ENCODE data around the gene SERTAD3. TPM values are rescaled to one million over a fixed set of nuclear protein-coding genes. Genes with fewer than 3 reads are reported as not detected.
A peak's percentile ranks its signal among the peaks of the same experiment; 100 is the strongest.

SERTAD3 gene
- total RNA-seq, 1 donor from 2014 or later, result 42.0 TPM

DNA sequence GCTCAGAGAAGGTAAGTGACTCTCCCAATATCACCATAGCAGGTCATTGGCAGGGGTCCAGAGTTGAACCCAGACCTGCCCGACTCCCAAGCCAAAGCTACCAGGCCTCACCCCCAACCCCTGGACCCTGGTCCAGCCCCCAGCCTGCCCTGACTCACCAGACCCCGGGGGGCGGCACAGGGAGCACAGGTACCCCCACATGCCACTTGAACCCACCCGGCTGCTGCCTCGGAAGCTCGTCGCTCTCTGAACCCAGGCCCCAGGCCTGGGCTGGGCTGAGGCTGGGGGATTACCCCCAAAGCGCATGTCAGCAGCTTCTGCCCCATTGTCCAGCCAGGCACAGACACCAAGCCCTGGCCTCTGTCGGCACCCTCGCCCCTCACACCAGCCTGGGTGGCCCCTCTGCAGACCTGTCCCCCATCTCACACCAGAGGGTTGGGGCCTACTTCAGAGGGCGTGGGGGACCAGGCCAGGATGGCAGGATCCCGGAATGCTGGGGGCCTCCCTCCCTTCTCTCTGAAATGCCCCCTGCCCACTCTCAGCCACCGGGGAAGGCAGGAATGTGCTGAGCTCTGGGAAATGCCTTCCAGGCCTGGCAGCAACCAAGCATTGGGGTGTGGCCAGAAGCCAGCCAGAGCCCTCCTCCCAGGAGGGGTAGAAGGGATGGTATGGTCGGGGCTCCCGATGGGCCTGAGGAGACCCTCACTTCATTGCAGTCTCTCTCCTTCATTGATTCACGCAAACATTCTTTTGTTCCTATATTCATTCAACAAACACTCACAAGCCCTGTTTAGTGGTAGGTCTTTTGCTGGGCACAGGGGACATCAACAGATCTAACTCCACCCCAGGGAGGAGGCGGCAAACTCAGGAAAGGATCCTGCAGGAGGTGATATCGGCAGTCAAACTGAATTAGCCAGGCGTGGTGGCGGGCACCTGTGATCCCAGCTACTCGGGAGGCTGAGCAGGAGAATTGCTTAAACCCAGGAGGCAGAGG is 29.3 kb downstream of the SERTAD3 start:
- H3K36me3 ChIP-seq, result no peaks in the 10 kb centered on the region
- H3K27me3 ChIP-seq, result no peaks in the 10 kb centered on the region
- H3K27ac ChIP-seq, result no peak overlapping the region
- no peaks in the 10 kb centered on the region for H3K9me3 ChIP-seq
- H3K4me1 ChIP-seq, result peaks cover 17% of the 10 kb centered on the region
- TF ChIP-seq, protein P1, sequence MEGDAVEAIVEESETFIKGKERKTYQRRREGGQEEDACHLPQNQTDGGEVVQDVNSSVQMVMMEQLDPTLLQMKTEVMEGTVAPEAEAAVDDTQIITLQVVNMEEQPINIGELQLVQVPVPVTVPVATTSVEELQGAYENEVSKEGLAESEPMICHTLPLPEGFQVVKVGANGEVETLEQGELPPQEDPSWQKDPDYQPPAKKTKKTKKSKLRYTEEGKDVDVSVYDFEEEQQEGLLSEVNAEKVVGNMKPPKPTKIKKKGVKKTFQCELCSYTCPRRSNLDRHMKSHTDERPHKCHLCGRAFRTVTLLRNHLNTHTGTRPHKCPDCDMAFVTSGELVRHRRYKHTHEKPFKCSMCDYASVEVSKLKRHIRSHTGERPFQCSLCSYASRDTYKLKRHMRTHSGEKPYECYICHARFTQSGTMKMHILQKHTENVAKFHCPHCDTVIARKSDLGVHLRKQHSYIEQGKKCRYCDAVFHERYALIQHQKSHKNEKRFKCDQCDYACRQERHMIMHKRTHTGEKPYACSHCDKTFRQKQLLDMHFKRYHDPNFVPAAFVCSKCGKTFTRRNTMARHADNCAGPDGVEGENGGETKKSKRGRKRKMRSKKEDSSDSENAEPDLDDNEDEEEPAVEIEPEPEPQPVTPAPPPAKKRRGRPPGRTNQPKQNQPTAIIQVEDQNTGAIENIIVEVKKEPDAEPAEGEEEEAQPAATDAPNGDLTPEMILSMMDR (IDR thresholded peaks at IDR 0.05), result no peak
- TF ChIP-seq POLR2AphosphoS5 (IDR thresholded peaks at IDR 0.05; ENCODE audit: insufficient read depth in 1 of 2, low read depth in 1 of 2) (no peak), POLR2A (IDR thresholded peaks at IDR 0.05) (no peak)
- DNase-seq (ENCODE audit: extremely low spot score in 2 of 2), result no peak
- H3K4me3 ChIP-seq, result no peak overlapping the region
- intact Hi-C loops (cut with DNase I), result no loop called here

DNA sequence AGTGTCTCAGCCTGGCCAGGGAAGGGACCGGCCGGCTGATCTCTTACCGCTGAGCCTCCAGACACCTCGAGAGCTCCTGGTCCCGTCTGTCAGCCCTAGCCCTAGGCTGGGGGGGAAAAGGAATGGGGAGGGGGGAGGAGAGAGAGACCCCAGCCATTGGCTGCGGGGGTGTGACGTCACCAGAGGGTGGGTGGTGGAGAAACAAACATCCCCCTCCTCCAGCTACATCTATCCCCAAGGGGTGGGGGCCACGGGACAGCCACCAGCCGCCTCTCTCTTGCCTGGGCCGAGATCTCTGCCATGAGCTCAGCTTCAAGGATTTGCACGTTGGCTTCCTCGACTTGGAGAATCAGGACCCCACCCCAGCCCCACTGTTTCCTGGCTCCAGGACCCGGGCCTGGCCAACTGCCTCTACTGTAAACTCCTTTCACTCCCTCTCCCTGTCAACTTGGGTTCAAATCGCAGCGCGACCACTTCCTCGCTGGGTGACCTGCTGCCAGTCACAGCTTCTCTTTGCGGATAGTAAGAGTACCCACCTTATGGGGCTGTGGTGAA is 30.8 kb downstream of the SERTAD3 start, which contains the start of gene PRX:
TSS of gene PRX (minus strand) at position 88 of the 555 bp plus-strand sequence. CDS start 5,446 bp downstream, outside the sequence.
- Histone ChIP-seq H3K27ac (peak within 1 kb of the TSS; percentile 44), H3K4me3 (no peak within 1 kb of the TSS), H3K36me3 (no peaks in the 10 kb centered on the region), H3K9me3 (no peaks in the 10 kb centered on the region), H3K27me3 (no peaks in the 10 kb centered on the region), H3K4me1 (peaks cover 17% of the 10 kb centered on the region)
- TF ChIP-seq POLR2AphosphoS5 (IDR thresholded peaks at IDR 0.05; ENCODE audit: insufficient read depth in 1 of 2, low read depth in 1 of 2) (no peak), POLR2A (IDR thresholded peaks at IDR 0.05) (no peak)
- TF ChIP-seq, protein P1 (IDR thresholded peaks at IDR 0.05), result no peak
- DNase-seq (ENCODE audit: extremely low spot score in 2 of 2), result peak in 1 of 2 donors; percentile 87
- intact Hi-C loops (cut with DNase I), result no loop called here

DNA sequence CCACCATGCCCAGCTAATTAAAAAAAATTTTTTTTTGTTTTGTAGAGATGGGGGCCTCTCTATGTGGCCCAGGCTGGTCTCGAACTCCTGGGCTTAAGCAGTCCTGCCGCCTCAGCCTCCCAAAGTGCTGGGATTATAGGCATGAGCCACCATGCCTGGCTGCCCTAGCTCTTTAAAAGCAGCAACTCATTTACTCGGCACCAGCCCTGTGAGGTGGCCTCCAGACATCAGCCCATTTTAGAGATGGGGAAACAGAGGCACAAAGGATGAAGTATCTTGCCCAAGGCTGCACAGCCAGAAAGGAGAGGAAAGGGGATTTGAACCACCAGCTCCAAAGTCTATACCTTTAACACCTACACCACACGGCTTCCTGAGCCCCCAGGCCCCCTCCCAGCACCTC is 31.3 kb downstream of the SERTAD3 start:
- TF ChIP-seq POLR2A (IDR thresholded peaks at IDR 0.05) (no peak), POLR2AphosphoS5 (IDR thresholded peaks at IDR 0.05; ENCODE audit: insufficient read depth in 1 of 2, low read depth in 1 of 2) (no peak)
- TF ChIP-seq, protein P1 (IDR thresholded peaks at IDR 0.05), result no peak
- H3K4me1 ChIP-seq, result peaks cover 17% of the 10 kb centered on the region
- no peak overlapping the region for H3K27ac ChIP-seq
- intact Hi-C loops (cut with DNase I), result no loop called here
- no peaks in the 10 kb centered on the region for H3K36me3 ChIP-seq
- no peak for DNase-seq (ENCODE audit: extremely low spot score in 2 of 2)
- no peaks in the 10 kb centered on the region for H3K27me3 ChIP-seq
- H3K9me3 ChIP-seq, result no peaks in the 10 kb centered on the region
- no peak overlapping the region for H3K4me3 ChIP-seq

DNA sequence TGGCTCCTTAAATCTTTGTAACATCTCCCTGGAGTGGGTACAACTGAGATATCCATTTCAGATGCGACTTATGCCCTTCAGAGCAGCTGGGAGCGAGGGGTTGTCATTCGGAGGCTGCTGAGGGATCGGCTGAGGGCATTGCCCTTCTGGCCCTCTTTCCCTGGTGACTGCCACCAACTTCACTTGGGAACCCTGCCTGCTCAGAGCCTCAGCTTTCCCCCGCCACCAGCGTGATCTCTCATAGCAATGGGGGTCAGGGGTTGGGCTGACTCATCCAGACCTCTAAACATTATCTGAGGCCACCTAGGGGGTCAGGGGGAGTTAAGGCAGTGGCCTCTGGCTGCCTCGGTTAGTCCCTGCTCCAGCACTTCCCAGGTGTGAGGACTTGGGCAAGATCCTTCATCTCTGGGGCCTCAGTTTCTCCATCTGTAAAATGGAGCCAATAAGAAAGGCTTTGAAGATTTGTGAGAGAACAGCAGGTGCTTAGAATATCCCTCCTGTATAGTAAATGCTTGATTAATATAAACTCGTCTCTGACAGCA is 32.1 kb downstream of the SERTAD3 start:
- peak overlapping the region; percentile 44 for H3K27ac ChIP-seq

More for the DNA sequence above, 32.1 kb downstream of the SERTAD3 start:
- H3K36me3 ChIP-seq, result no peaks in the 10 kb centered on the region
- H3K27me3 ChIP-seq, result no peaks in the 10 kb centered on the region
- DNase-seq (ENCODE audit: extremely low spot score in 2 of 2), result no peak
- intact Hi-C loops (cut with DNase I), result no loop called here
- no peaks in the 10 kb centered on the region for H3K9me3 ChIP-seq
- TF ChIP-seq, protein P1 (IDR thresholded peaks at IDR 0.05), result no peak
- TF ChIP-seq POLR2AphosphoS5 (IDR thresholded peaks at IDR 0.05; ENCODE audit: insufficient read depth in 1 of 2, low read depth in 1 of 2), result no peak
- no peak for TF ChIP-seq POLR2A (IDR thresholded peaks at IDR 0.05)
- no peak overlapping the region for H3K4me3 ChIP-seq
- H3K4me1 ChIP-seq, result peaks cover 17% of the 10 kb centered on the region
